NCI-H146 treated with DMSO at 0.1 percent for 48 hours (cell line): ENCODE results near the gene KLHL29.

Experiments
- DNase-seq: peaks from one replicate; lab custom pipeline; 2025; ENCODE audit not compliant: unreplicated experiment; lab: John Stamatoyannopoulos, UW

The KLHL29 gene

DNA sequence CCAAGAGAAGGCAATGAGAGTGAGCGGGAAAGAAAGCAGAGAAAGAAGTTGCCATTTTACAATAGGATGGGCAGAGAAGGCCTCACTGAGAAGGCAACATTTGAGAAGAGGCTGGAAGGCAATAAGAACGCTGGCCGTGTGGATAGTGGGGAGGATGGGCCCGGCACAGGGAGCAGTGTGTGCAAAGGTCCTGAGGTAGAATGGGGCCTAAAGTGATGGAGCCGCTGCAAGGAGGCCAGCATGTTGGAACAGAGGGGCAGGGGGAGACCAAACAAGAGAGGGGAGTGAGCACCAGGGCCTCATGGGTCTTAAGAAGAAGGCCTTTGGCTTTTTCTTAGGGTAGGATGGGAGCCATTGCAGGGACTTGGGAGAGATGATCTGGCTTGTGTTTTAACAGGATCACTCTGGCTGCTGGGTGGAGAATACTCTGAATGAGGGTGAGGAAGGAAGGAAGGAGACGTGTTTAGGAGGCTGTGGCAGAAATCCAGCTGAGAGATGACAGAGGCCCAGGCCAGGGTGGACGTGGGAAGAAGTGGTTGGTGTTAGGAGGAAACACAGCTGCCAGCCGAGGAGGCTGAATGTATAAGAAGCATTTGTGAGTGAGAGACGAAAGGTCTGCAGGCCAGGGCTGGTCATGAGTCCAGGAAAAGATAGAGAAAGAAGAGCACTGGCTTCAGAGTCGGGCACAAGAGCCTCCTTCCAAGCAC, 159.8 kb downstream of the KLHL29 start:
- no peak for DNase-seq

DNA sequence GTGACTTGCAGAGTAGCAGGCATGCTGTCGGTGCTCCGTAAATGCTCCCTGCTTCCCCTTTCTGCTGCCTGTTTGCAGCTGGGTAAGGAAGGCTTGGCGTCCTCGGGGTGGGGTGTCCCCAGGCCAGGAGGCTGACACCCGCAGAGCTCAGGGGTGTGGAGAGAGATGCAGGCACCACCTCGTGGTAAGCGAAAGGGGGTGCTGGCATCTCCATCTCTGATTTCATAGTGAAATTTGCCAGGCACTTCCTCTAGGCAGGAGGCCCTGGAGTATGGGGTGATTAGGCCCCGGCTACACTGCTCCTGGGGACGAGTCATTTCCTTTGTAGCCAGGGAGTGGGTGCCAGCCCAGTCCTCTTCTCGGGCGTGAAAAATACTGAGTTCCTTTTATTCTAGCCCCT, 160.4 kb downstream of the KLHL29 start:
- DNase-seq, result no peak

DNA sequence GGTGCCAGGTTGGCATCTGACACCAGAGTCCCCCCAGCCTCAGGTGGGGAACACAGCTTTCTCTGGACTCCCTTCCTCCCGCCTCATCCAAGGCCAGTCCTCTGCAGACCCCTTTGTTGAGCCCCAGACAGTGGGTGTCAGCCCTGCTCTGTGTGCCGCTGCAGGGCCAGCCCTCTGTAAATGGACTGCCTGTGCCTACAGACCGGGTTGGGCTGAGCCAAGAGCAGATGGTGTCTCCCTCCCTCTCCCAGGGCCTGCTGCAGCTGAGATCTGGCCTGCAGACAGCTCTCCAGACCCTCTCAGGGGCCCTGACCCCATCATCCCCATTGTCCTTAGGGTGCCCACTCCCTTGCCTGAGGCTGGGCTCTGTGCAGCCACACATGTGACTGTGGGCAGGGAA, 160.8 kb downstream of the KLHL29 start:
- DNase-seq, result no peak

DNA sequence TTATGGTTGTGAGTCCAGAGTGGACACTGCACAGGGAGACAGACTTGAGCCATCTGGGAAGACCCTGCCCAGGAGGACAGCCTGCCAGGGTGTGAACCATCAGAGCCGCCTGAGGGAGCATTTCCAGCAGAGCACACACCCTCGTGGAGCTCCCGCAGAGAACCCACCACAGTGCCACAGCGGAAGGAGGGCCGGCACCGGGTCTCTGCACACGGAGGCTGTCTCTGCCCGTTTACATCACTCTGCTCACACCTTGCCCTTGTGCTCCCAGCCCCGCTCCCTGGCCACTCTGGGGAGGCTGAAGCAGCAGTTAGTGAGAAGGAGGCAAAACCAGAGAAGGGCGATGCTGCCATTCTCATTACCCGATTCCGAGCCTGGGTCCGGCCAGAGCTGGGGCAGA, 161.9 kb downstream of the KLHL29 start:
- no peak for DNase-seq

DNA sequence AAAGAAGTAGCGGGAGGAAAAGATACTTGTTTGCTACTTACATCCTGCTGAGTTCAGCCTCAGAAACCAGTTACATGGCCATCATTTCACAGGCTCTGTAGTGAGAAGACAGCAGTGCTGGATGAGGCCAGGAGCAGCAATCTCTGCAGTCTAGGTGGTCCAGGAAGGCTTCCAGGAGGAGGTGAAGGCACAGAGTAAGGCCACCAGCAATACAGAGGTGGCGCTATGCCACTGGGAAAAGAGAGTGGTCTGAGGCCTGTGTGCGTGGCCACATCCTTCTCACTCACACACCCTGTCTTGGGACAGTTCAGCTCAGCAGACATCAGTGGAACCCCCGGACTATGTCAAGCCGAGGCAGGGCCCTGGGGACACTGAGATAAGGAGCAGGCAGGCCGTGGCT, 162.7 kb downstream of the KLHL29 start:
- no peak for DNase-seq

DNA sequence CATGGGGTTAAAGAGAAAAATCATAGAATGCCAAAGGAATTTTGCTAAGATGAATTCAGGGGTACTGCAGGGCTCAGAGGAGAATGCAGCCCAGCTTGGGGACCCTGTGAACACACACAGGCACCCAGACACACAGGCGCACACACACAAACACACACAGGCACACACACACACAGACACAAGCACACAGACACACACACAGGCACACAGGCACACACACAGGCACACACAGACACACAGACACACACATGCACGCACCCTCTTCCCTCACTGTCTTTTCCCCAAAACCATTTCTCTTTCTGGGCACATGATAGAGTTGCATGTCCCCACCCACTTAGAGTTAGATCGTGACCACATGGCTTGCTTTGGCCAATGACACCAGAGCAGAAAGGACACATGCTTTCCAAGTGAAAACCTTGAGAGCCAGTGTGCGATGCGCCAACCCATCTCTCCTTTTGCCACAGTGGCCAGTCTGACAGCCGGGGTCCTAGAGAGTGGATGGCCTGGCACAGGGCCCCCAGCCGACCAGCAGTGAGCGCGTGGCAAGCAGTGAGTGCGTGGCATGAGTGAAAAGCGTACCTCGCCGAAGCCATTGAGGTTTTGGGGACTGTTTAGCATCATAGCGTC, 163.3 kb downstream of the KLHL29 start:
- no peak for DNase-seq

DNA sequence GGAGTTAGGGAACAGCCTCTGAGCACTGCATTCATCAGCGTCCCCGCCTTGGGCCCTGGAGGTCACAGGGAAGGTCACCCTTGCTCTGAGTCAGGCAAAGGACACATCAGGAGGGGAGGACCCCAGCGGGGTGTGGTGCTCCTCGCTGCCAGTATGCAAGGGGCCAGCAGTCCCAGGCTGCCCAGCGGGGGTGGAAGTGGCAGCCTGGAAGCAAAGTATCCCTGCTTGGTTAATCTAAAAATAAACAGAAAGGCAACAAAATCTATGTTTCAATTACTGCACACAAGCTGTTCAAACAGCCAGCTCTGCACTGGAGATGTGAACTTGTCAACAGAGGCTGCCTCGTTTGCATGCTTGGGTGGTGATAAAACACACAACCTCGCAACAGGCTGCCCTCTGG, 164.1 kb downstream of the KLHL29 start:
- peak; percentile 95 for DNase-seq

DNA sequence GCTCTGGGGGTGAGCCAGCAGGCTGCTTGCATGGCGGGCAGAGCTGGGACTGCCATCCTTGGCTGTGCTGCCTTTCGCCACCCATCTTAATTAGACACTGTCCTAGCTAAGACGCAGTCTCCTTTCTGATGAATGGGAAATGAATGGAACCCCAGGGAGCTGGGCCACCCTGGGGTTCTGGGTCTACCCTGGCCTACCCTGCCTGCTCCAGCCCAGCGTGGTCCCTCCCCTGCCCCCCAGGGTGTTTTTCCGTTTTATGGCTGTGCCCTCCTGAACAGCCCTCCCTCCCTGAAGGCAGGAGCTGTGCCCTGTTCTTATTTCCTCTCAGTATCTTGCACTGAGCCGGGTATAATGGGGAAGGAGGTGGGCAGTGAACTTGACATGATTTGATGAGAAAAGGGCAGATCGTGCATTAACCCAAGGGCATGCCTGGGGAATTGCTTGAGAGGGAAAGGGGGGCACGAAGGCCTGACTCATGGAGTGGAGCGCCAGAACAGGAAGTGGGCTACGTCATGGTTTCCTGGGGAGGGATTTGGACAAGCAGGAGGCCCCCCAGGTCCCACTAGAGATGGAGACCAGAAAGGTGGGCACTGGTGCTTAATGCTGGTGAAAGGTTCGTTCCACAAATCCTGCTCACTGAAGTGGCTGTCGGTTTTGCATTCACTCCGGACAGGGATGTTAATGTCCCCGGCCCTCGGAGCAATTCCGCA, 165.0 kb downstream of the KLHL29 start:
- DNase-seq, result peak; percentile 62

DNA sequence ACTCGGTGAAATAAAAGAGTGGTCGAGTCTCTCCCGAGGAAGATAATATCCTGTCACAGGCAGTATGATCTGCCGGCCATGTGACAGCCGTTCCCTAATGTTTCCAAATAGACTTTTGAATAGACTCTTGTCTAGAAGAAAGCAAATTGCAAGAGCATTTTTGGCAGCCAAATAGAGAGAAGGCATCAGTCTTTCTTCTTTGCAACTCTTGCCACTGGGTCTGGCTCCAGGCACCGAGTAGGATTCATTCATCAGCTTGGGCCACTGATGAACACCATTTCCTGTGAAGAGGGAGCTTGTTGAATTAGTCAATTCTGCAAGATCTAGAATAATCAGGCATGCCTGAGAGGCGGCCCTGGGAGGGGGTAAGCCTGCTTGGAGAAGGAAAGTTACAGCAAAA, 165.6 kb downstream of the KLHL29 start:
- no peak for DNase-seq

DNA sequence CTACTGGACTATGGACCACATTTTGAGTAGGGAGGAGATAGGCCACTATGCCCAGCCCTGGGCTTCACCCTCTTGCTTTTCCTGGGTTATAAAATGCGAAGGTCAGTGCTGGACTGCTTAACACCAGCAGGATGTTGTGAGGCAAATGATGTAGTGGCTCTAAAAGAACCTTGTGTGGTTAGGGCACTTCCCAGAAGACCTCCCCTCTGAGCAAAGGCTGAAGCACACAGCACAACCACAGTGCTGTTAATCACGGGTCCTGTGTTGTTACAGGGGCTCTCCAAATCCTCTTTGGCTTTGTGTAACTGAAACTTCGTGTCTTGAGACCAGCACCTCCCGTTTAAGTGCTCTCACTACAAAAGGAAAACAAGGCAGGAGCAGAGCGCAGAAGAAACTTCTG, 166.9 kb downstream of the KLHL29 start:
- no peak for DNase-seq

DNA sequence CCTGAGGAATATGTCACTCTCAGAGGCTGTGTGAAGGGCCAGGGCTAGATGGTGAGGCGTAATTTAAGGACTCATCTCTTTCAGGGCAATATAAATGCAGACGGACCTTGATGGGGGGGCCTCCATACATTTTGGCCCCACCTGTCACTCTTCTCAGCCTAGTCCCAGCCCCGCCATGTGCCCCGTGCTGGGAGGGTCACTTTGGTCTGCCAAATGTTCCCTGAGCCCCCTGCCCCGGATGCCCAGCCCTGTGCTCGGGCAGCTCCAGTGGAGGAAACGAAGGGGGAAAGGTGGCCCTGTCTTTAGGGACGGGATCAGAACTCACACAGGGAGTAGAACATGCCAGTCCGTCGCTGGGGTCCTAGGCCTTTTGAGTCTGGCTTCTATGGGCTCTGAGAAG, 168.6 kb downstream of the KLHL29 start:
- DNase-seq, result no peak

DNA sequence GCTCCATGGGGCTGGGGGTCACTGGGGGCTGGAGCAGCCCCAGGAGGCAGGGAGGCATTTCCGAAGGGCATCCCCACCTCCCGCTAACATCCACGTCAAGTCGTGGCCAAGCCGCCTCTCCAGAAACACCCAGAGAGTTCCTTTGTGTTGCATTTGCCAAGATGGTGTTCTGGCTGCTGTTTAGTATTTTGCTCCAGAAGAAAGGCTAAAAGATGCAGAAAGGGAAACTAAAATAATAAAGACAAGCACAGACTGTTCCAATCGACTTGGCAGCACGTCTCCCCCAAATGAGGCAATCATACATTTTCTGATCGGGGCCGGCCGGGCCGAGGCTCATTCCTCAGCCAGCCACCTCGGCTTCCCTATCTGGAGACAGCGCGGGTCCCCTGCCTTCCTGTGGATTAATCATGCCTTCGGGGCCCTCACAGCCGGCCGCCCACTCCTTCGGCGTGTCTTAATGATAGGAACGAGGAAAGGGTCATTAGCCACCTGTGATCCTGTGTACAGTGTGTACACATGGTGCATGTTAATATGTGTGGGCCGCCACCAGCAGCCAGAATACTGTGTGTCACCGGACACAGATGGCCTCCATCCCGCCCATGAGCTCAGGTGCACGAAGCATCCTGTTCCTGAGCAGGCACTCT, 169.2 kb downstream of the KLHL29 start:
- DNase-seq, result peak; percentile 78

DNA sequence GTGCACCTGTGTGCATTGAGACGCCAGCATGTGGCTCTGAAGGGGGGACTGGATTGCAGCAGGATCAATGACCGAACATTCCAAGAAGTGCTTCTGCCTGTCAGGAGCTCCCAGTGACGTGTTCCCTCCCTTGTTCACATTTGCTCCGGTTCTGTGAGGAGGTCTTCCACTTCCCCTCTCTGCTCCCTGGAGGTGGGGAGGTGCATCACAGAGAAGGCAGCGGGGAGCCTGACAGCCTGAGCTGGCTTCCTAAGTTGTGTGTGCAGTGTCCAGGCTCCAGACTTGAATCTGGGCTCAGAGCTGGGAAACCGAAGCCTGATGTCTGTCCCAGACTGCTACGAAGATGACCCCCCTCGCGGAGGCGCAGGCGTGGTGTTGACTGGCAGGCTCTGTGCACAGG, 171.0 kb downstream of the KLHL29 start:
- DNase-seq, result no peak

DNA sequence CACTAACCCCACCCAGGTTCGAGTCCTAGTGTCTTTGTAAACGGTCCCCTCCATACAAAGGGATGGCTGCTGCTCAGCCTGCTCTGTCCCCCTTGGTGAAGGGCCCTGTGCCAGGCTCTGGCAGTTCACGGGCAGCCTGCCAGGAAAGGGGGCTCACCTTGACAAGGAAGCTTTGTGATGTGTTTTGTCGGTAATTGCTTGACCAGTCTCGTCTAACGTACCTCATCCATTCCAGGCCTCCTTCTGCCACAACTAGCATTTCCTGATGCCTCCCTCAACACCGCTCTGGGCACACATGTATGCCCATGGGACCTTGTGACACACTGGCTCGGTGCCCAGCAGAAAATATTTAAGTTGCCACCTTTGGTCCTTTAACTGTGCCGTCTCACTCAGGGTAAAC, 171.9 kb downstream of the KLHL29 start:
- DNase-seq, result no peak

DNA sequence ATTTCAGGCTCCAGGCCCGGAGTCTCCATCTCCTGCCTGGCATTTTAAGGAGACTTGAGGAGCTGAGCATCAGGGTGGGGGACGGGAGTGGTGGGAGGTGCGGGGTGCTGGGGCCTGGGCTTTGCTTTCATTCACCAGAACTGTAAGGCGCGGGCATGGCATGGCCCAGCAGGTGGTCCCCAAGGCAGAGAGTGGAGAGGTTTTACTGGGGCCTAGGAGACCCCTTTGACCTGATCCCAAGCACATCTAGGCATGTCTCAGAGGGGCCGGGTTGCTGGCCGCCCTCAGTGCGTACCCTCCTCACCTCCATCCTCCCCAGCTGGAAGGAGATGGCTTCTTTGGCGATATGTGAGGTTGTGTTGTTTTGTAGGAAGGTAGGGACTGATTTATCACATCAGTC, 172.5 kb downstream of the KLHL29 start:
- DNase-seq, result no peak

DNA sequence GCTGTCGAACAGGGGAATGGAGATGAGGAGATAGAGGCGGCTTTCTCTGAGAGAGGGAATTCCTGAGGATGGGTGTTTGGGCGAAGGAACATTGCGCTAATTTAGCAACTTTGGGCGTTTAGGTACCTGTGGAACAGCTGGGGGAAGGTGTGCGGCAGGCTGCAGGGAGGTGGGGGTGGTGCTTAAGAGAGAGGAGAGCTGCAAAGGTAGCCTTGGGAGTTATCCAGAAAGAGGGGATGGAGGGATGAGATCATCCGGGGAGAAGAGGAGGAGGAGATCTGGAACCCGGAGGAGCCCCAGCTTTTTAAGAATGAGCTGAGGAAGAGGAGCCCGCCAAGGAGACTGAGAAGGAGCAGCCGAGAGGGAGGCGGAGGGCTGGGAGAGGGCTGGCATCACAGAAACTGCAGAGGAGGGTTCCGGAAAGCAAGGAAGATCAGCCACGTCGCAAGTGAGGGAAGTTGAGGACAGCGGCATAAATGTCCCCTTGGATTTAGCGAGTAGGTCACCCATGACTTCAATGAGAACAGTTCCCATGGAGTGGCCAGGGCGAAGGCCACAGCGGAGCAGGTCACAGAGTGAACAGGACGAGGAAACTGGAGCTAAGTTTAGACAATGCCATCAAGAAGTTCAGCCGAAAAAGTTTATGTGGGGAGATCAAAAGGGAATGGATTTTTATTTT, 174.7 kb downstream of the KLHL29 start:
- no peak for DNase-seq

DNA sequence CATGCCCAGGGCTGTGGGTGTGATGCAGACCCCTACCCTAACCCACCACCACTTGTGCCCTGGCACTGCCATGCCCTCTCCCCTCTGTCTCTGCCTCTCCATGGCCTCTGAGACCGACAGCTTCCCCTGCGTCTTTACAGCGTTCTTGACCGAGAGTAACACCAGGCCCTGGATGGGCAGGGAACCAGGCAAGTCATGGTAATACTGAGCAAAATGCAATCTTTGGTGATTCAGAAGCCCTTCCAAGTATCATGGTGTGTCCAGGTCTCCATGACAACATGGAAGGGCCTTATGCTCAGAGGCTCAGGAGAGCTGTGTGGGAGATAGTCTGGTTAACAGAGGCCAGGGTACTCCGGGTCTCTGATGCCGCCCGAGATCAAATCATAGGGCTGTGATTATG, 176.1 kb downstream of the KLHL29 start:
- DNase-seq, result no peak

DNA sequence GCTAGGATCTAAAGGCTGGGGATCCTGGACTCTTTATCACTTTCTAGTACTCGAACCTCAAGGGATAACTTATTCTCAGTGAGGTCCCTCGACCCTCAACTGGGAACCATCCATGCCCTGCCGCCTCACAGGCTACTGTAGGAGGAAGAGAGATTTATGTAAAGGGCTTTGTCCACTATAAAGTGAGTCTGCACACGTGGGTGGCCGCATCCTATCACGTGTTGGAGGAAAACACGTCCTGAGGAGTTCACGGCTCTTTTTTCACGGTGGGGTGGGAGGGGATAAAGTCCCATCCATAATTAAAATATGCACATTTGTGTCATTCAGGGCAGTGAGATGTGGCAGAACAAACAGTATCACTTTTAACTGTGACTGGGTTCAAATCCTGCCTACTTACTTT, 176.6 kb downstream of the KLHL29 start:
- DNase-seq, result no peak

DNA sequence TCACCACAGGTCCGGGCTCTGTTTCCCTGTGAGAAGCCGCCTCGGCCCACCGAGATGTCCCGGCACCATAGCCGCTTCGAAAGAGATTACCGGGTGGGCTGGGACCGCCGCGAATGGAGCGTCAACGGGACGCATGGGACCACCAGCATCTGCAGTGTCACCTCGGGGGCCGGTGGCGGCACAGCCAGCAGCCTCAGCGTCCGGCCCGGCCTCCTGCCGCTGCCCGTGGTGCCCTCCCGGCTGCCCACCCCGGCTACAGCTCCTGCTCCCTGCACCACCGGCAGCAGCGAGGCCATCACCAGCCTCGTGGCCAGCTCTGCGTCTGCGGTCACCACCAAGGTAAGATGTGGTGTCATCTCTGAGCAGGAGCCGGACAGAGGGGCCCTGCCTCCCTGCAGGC, 177.2 kb downstream of the KLHL29 start:
- no peak for DNase-seq

DNA sequence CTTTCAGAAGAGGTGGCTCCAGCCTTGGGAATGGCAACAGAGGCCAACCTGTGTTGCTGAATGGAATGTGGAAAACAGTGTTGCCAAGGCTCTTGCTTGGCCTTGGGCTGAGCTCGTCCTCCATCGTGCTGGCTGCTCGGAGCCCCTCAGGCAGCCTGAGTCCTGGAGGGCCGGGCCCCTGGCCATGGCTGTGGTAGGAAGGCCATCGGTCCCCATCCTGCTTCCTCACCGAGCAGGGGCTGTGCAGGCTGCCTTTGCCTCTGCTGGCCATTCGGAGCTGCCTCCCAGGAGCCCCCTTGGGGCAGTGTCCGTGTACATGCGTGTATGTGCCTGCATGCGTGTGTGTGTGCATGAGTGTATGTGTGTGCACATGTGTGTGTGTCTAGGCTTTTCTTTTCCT, 178.2 kb downstream of the KLHL29 start:
- DNase-seq, result no peak
